ENCODE data around the gene KIF5A. TPM values are rescaled to one million over a fixed set of nuclear protein-coding genes. Genes with fewer than 3 reads are reported as not detected.

Gene KIF5A
- total and polyA plus RNA-seq, 2 of the 13 experiments (the other 11 are each of a cell fraction or from before 2014, with no cell fraction given): 1.6 to 11.9 TPM

DNA sequence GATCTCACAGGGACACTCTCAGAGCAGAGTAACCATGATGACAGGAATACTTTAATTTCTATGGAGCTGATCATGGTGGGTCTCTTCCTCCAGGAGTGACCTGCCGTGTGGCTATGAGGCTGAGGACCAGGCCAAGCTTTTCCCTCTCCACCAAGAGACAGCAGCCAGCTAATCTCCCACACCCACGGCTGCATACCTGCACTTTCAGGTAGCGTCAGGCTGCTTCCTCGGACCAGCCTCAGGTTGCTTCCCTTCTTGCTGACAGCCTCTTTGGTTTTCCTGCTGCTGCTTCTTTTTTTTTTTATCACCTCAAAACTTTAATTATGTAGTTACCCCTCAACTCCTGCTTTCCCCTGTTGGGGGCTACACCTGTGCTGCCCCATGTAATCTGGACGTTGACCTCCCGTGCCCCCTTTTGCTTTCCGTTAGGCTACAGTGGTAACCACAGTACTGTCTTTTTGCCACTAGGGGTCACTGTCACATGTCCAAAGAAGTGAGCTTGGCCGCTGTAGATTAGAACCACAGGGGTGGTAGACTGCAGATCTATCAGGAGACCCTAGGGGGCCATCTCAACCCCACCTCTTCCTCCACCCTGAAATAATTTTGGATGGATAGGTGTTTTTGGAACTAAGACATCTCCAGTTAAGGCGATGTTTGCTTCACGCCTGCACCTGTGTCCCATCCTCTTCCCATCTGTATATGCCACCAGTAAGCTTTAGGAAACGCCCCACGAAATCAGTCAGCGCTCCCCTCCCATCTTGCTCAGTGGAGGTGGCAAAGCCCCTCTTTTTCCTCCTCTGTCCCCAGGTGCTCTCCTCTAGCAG is 33.4 kb downstream of the KIF5A start (continued):
- TF ChIP-seq, protein P1, sequence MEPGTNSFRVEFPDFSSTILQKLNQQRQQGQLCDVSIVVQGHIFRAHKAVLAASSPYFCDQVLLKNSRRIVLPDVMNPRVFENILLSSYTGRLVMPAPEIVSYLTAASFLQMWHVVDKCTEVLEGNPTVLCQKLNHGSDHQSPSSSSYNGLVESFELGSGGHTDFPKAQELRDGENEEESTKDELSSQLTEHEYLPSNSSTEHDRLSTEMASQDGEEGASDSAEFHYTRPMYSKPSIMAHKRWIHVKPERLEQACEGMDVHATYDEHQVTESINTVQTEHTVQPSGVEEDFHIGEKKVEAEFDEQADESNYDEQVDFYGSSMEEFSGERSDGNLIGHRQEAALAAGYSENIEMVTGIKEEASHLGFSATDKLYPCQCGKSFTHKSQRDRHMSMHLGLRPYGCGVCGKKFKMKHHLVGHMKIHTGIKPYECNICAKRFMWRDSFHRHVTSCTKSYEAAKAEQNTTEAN (CRISPR knock-in tag; conservative IDR thresholded peaks at IDR 0.05): no peak
- TF ChIP-seq POLR2G (IDR thresholded peaks at IDR 0.05; ENCODE audit: low read depth, low read length) (peak; percentile 8; the same call in 1 of the 2 replicates), ZNF138 (CRISPR knock-in tag; IDR thresholded peaks at IDR 0.05; ENCODE audit: low read depth) (no peak), ZSCAN9 (CRISPR knock-in tag; IDR thresholded peaks at IDR 0.05; ENCODE audit: borderline replicate concordance) (no peak), RFXANK (CRISPR knock-in tag; IDR thresholded peaks at IDR 0.05) (no peak), ZNF331 (CRISPR knock-in tag; IDR thresholded peaks at IDR 0.05) (peak; percentile 19; the same call in 1 of the 2 replicates), ISL2 (CRISPR knock-in tag; IDR thresholded peaks at IDR 0.05) (no peak), ARHGAP35 (CRISPR knock-in tag; IDR thresholded peaks at IDR 0.05; ENCODE audit: borderline replicate concordance) (no peak), SMC3 (IDR thresholded peaks at IDR 0.05; ENCODE audit: low read length) (peak; percentile 92)
- TF ChIP-seq, protein P2, sequence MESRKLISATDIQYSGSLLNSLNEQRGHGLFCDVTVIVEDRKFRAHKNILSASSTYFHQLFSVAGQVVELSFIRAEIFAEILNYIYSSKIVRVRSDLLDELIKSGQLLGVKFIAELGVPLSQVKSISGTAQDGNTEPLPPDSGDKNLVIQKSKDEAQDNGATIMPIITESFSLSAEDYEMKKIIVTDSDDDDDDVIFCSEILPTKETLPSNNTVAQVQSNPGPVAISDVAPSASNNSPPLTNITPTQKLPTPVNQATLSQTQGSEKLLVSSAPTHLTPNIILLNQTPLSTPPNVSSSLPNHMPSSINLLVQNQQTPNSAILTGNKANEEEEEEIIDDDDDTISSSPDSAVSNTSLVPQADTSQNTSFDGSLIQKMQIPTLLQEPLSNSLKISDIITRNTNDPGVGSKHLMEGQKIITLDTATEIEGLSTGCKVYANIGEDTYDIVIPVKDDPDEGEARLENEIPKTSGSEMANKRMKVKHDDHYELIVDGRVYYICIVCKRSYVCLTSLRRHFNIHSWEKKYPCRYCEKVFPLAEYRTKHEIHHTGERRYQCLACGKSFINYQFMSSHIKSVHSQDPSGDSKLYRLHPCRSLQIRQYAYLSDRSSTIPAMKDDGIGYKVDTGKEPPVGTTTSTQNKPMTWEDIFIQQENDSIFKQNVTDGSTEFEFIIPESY (CRISPR knock-in tag; IDR thresholded peaks at IDR 0.05): peak; percentile 24; the same call in 1 of the 2 replicates
- TF ChIP-seq, protein P3, sequence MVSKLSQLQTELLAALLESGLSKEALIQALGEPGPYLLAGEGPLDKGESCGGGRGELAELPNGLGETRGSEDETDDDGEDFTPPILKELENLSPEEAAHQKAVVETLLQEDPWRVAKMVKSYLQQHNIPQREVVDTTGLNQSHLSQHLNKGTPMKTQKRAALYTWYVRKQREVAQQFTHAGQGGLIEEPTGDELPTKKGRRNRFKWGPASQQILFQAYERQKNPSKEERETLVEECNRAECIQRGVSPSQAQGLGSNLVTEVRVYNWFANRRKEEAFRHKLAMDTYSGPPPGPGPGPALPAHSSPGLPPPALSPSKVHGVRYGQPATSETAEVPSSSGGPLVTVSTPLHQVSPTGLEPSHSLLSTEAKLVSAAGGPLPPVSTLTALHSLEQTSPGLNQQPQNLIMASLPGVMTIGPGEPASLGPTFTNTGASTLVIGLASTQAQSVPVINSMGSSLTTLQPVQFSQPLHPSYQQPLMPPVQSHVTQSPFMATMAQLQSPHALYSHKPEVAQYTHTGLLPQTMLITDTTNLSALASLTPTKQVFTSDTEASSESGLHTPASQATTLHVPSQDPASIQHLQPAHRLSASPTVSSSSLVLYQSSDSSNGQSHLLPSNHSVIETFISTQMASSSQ (IDR thresholded peaks at IDR 0.05; ENCODE audit: low read depth): no peak
- TF ChIP-seq, protein P3 (CRISPR knock-in tag; IDR thresholded peaks at IDR 0.05; ENCODE audit: borderline replicate concordance): no peak
- TF ChIP-seq, protein P4, sequence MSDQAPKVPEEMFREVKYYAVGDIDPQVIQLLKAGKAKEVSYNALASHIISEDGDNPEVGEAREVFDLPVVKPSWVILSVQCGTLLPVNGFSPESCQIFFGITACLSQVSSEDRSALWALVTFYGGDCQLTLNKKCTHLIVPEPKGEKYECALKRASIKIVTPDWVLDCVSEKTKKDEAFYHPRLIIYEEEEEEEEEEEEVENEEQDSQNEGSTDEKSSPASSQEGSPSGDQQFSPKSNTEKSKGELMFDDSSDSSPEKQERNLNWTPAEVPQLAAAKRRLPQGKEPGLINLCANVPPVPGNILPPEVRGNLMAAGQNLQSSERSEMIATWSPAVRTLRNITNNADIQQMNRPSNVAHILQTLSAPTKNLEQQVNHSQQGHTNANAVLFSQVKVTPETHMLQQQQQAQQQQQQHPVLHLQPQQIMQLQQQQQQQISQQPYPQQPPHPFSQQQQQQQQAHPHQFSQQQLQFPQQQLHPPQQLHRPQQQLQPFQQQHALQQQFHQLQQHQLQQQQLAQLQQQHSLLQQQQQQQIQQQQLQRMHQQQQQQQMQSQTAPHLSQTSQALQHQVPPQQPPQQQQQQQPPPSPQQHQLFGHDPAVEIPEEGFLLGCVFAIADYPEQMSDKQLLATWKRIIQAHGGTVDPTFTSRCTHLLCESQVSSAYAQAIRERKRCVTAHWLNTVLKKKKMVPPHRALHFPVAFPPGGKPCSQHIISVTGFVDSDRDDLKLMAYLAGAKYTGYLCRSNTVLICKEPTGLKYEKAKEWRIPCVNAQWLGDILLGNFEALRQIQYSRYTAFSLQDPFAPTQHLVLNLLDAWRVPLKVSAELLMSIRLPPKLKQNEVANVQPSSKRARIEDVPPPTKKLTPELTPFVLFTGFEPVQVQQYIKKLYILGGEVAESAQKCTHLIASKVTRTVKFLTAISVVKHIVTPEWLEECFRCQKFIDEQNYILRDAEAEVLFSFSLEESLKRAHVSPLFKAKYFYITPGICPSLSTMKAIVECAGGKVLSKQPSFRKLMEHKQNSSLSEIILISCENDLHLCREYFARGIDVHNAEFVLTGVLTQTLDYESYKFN (CRISPR knock-in tag; conservative IDR thresholded peaks at IDR 0.05): peak; percentile 38; the same call in 1 of the 2 replicates
- TF ChIP-seq, protein P5, sequence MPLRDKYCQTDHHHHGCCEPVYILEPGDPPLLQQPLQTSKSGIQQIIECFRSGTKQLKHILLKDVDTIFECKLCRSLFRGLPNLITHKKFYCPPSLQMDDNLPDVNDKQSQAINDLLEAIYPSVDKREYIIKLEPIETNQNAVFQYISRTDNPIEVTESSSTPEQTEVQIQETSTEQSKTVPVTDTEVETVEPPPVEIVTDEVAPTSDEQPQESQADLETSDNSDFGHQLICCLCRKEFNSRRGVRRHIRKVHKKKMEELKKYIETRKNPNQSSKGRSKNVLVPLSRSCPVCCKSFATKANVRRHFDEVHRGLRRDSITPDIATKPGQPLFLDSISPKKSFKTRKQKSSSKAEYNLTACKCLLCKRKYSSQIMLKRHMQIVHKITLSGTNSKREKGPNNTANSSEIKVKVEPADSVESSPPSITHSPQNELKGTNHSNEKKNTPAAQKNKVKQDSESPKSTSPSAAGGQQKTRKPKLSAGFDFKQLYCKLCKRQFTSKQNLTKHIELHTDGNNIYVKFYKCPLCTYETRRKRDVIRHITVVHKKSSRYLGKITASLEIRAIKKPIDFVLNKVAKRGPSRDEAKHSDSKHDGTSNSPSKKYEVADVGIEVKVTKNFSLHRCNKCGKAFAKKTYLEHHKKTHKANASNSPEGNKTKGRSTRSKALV (CRISPR knock-in tag; IDR thresholded peaks at IDR 0.05): 0 out of 2 replicates have a peak, but pooled peaks have one; percentile 35
